Activated effector memory CD4-positive, alpha-beta T cell treated with anti-CD3 and anti-CD28 coated beads, Interleukin-2, amount 50 U/mL, for 16 hours (primary cell): ENCODE measurements around the gene AEN.
"Not testable (repeated sequence)": the region's sequence is repeated elsewhere in the genome, so short reads cannot be mapped to it uniquely, and the experiment has no call there.

Experiments used
- DNase-seq: peaks from one replicate; pipeline ENCODE4 v3.0.0-alpha.2; 2020

AEN gene

GRCh38 chr15:88631464-88632028 is 10.4 kb downstream of the AEN start:
- DNase-seq, result no peak

- peak; percentile 38 for DNase-seq
These were observed 11.7 kb downstream of the AEN start for GRCh38 chr15:88632797-88633196.

- DNase-seq, result no peak
These were observed 13.3 kb downstream of the AEN start for GRCh38 chr15:88634449-88634848.

GRCh38 chr15:88635318-88635717 is 14.2 kb downstream of the AEN start:
- no peak for DNase-seq

GRCh38 chr15:88636050-88636449 is 14.9 kb downstream of the AEN start:
- peak; percentile 89 for DNase-seq

- DNase-seq, result no peak
These were observed 15.5 kb downstream of the AEN start for GRCh38 chr15:88636654-88637053.

GRCh38 chr15:88637436-88637835 is 16.3 kb downstream of the AEN start:
- peak; percentile 61 for DNase-seq

- no peak for DNase-seq
These were observed 16.9 kb downstream of the AEN start for GRCh38 chr15:88637841-88638625.

GRCh38 chr15:88638626-88639372 is 17.7 kb downstream of the AEN start, which contains the start of gene ISG20:
TSS of gene ISG20 (plus strand) at chr15:88639016. CDS start at chr15:88639367, 351 bp downstream.
- DNase-seq, result peak; percentile 99

GRCh38 chr15:88641959-88642452 is 20.9 kb downstream of the AEN start:
- no peak for DNase-seq

- DNase-seq, result not testable (repeated sequence)
These were observed 21.4 kb downstream of the AEN start for GRCh38 chr15:88642514-88642913.

GRCh38 chr15:88644741-88645140 is 23.6 kb downstream of the AEN start:
- DNase-seq, result no peak

GRCh38 chr15:88645171-88646087 is 24.3 kb downstream of the AEN start:
- no peak for DNase-seq

GRCh38 chr15:88646088-88646405 is 24.9 kb downstream of the AEN start:
- DNase-seq, result no peak

- no peak for DNase-seq
These were observed 25.8 kb downstream of the AEN start for GRCh38 chr15:88646951-88647350.

GRCh38 chr15:88647351-88648105 is 26.4 kb downstream of the AEN start:
- DNase-seq, result no peak

GRCh38 chr15:88648357-88649214 is 27.4 kb downstream of the AEN start:
- peak; percentile 75 for DNase-seq

- peak; percentile 90 for DNase-seq
These were observed 28.2 kb downstream of the AEN start for GRCh38 chr15:88649286-88649733.

- no peak for DNase-seq
These were observed 28.8 kb downstream of the AEN start for GRCh38 chr15:88649753-88650551.

- DNase-seq, result no peak
These were observed 29.4 kb downstream of the AEN start for GRCh38 chr15:88650556-88650955.
